Measurements from ENCODE around the gene CDK9.
A peak's percentile ranks its signal among the peaks of the same experiment; 100 is the strongest.
"Not testable (repeated sequence)": the region's sequence is repeated elsewhere in the genome, so short reads cannot be mapped to it uniquely, and the experiment has no call there.

The CDK9 gene

GRCh38 chr9:127780909-127781308, 4.9 kb upstream of the CDK9 start:
- not testable (repeated sequence) for DNase-seq

- no peak for DNase-seq
Measured at GRCh38 chr9:127781806-127782205, 4.0 kb upstream of the CDK9 start.

GRCh38 chr9:127783111-127784008, 2.5 kb upstream of the CDK9 start:
- peak; percentile 43 to 56 for DNase-seq

GRCh38 chr9:127785023-127785932, 556 bp upstream of the CDK9 start:
- peak; percentile 85 to 86 for DNase-seq

DNA sequence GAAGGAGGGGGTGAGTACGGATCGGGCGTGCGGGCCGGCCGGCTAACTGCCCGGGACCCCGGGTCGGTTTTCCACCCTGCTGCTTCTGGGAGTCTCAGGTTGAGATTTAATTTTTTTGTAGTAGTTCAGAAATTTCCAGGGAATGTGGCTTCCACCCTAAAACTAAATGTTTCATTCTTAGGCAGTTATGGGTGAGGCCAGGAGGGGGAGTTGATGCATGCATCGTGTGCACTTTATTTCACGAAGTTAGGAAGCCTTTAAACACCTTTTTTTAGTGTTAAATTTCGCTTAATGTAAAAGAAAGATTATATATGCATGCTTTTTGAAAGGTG, 905 bp downstream of the CDK9 start:
- DNase-seq, result no peak

DNA sequence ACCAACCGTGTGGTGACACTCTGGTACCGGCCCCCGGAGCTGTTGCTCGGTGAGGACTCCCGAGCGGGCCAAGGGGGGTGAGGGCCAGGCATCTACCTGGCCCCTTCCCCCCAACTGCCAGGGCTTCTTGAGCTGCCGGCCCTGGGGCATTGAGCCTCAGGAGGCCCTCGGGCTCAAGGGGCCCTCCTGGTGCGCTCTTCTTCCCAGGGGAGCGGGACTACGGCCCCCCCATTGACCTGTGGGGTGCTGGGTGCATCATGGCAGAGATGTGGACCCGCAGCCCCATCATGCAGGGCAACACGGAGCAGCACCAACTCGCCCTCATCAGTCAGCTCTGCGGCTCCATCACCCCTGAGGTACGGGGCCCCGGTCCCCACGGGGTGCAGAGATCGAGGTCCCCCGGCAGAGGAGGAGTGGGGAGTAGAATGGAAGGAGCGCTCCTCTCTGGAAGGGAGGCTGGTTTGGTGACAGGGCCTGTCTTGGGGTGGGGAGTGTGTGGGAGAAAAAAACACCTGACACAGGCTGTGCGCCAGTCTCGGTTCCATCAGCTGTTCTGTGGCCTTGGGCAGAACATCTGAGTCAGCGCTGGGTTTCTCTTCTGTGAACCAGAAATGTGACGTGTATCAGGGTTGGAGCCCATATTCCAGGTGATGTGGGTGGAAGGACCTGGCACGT, 2.6 kb downstream of the CDK9 start:
- peak; percentile 61 to 68 for DNase-seq

DNA sequence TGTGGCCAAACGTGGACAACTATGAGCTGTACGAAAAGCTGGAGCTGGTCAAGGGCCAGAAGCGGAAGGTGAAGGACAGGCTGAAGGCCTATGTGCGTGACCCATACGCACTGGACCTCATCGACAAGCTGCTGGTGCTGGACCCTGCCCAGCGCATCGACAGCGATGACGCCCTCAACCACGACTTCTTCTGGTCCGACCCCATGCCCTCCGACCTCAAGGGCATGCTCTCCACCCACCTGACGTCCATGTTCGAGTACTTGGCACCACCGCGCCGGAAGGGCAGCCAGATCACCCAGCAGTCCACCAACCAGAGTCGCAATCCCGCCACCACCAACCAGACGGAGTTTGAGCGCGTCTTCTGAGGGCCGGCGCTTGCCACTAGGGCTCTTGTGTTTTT, 3.3 kb downstream of the CDK9 start:
- no peak for DNase-seq

GRCh38 chr9:127790094-127790855, 4.4 kb downstream of the CDK9 start:
- DNase-seq, result no peak

GRCh38 chr9:127791085-127791484, 5.3 kb downstream of the CDK9 start:
- no peak for DNase-seq

DNA sequence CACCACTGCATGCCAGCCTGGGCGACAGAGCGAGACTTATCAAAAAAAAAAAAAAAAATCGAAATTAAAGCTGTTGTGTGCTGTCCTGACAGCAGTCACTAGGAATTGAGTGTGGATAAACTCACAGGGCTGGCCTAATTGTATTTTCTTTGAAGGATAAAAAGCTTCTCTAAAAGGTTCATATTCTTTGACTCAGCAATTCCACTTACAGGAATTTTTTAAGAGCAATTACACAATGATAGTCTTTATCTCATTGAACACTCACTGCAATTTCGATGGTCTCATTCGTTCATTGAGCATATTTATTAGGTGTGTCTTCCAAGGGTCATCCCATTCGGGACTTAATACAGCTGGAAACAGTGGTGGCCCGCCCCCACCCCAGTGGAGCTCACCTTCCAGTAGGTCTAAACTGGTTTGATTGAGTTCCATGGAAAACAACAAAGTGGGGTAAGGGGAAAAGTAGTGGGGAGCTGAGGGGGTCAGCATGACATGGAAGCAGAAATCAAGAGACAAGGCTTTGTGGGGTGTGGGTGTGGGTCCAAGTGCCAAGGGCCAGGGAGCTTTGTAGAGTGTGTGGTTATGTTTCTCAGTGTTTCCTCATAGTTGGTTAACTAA, 6.7 kb downstream of the CDK9 start:
- DNase-seq, result no peak

- no peak for DNase-seq
Measured at GRCh38 chr9:127793093-127793708, 7.4 kb downstream of the CDK9 start.

DNA sequence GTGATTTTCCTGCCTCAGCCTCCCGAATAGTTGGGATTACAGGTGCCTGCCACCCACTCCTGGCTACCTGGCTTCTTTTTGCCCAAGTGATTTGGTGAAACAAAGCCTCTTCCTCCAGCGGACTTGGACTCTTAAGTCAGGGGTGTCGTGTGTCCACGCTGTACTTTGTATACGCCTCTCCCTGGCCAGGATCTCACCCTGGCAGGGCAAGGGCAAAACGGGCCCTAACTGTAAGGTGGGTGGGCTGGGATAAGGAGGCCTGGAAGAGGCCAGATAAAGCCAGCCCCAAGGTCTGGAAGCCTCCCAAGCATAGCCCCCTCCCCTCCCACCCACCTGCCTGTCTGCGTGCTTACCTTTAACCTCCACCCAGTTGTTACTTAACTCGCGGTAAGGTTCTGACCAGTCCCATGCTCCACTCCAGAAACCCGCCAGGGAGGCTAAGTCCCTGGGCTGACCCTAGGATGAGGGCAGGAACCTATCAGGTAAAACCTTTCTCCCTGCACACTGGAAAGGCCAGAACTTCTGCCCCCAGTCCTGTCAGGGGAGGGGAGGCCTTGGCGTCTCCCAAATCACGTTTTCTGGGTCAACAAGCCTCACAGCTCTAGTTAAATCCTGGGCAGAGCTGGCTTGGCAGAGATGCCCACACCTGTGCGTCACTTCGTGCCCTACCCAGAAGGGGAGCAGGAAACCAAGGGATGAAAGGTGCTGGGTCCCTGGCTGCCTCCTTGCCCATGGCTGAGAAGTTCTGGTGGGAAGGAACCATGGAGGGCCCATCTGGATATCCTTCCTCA, 8.4 kb downstream of the CDK9 start:
- DNase-seq, result no peak

DNA sequence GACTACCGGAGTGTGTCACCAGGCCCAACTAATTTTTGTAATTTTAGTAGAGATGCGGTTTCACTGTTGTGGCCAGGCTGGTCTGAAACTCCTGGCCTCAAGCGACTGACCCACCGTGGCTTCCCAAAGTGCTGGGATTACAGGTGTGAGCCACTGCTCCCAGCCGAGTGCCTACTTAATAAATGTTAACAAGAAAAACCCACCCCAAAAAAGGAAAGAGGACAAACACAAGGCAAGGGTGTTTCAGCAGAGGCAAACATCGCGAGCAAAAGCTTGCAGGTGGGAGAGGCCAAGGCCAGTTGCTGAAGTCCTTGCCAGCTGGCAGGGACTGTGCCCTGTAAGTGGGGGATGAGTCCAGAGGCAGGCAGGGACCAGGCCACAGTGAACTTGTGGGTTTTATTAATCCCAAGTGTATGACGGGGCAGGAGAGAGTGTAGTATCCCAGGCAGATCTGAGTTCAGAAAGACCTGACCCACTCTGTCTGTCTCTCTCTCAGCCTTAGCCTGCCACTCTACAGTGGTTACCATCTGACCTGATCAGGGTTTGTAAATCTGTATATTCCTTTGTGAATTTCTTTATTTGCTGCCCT, 10.5 kb downstream of the CDK9 start:
- no peak for DNase-seq

- no peak for DNase-seq
Measured at GRCh38 chr9:127796852-127797370, 11.1 kb downstream of the CDK9 start.

- DNase-seq, result no peak
Measured at GRCh38 chr9:127801955-127802575, 16.2 kb downstream of the CDK9 start.

DNA sequence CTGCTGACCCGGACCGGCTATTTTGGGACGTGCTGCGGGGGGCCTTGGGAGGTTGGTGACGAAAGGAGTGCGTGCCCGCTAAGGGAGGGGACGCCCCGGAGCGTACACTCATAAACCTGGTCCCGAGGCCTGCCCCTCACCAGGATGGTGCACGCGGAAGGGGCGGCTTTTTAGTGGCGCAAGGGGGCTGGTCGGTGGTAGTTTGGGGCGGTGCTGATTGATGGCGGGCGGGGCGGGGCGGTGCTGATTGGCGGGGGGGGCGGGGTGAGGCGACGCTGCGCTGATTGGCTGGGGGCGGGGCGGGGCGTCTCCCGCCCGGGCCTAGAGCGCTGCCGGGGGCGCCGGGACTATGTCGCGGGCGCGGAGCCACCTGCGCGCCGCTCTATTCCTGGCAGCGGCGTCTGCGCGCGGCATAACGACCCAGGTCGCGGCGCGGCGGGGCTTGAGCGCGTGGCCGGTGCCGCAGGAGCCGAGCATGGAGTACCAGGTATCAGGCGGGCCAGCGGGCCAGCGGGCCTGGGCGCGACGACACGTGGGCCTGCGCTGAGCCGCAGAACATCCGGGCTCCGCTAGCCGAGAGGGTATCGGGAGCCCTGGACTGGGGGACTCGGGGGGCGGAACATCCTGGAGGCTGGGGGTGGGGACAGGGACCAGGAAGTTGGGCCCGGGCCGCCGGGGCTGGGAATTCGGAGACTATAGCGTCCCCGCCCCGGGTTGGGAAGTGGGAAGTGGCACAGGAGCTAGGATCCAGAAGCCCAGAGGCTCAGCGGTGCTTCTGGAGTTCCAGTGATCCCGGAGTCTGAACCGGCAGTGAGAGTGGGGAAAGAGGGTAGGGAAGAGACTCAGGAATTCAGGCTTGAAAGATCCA, 17.0 kb downstream of the CDK9 start, which contains the start of gene FPGS:
FPGS (plus strand) TSS at position 307 of the 868 bp plus-strand sequence; CDS start at position 350, 43 bp downstream.
- DNase-seq, result peak; percentile 76 to 83

GRCh38 chr9:127803507-127804352, 17.9 kb downstream of the CDK9 start:
- peak in 1 of 2 experiments; percentile 19 for DNase-seq

Data from stimulated activated CD4-positive, alpha-beta T cell treated with anti-CD3 and anti-CD28 coated beads, Interleukin-4, amount 100 ng/mL, for 4 hours (primary cell).